Activated T-cell treated with anti-CD3 and anti-CD28 coated beads for 48 hours (primary cell): ENCODE data around the gene NCSTN.

Experiments used
- DNase-seq: peaks from one replicate; pipeline ENCODE4 v3.0.0-alpha.2; 2020; ENCODE audit warnings: low read depth

The NCSTN gene

DNA sequence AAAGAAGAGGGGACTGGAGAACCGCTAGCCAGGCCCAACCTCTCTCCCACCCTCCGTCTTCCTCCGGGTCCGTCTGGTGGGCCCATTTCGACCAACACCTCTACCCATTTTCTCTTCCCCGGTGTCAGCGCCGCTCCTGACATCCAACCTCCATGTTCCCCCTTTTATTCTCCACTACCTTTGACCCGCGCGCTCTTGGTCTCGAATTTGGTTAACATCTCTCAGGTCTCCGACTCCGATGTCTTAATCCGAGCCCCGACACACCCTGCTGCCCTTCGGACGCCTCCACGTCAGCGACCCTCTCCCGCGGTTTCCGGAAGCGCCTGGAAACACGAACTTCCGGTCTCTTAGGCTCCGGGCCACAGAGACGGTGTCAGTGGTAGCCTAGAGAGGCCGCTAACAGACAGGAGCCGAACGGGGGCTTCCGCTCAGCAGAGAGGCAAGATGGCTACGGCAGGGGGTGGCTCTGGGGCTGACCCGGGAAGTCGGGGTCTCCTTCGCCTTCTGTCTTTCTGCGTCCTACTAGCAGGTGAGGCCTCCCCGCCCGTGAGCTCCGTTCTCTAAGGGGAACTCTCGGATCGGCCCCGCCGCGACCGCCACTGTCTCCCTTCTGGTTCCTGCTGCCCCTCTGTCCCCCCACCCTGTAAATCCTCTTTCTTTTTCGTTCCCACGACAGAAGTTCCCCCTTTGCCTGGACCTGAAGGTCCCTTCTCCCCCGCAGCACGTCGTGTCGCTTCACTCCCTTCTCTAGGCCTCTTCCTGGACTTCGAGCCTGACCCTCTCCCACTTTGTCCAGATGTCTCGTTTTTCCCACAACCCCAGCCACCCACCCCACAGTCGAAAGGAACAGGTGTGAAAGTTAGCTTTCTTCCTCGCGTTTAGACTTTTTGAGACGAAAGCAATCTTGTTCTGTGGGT, at the start of gene NCSTN, which contains the start of gene COPA:
Gene NCSTN (plus strand): TSS at position 431 of the 917 bp plus-strand sequence. CDS start 14 bp downstream, at position 445.
Gene COPA (minus strand): TSS at position 298 of the 917 bp plus-strand sequence. CDS start 80 bp downstream, at position 218.
- DNase-seq: peak; percentile 85

- no peak for DNase-seq
These were observed 47.1 kb upstream of the NCSTN start for GRCh38 chr1:160296036-160296435.

GRCh38 chr1:160300173-160300572, 43.0 kb upstream of the NCSTN start:
- DNase-seq: no peak

DNA sequence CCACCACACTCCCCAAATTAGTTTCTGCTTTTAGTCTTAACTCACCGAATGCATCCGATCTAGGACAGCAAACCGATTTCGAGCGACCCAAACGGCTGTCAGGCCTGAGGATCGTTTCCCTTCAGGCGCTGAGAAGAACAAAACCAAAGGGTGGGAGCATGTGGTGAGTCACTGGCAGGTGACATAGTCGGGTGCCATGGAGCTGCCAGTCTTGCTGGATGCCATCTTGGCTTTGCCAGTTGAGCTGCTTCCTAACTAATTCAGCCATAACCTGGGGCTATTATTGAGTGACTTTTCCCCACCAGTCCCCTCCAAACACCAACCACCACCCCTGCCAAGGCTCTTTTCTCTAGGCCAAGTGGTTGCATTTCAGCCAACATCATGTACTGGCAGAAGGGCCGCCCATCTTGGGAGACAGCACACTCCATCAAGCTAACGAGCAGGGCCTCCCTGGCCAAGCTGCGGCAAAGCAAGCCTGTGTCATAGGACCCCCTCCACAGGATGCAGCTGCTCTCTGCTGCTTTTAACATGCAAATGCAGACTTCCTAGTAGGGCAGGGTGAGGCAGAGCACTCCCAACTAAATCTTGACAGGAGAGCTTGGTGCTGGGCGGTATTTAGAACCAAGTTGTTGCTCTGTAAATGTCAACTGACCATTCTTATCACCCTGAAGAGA, 35.9 kb upstream of the NCSTN start:
- DNase-seq: no peak

DNA sequence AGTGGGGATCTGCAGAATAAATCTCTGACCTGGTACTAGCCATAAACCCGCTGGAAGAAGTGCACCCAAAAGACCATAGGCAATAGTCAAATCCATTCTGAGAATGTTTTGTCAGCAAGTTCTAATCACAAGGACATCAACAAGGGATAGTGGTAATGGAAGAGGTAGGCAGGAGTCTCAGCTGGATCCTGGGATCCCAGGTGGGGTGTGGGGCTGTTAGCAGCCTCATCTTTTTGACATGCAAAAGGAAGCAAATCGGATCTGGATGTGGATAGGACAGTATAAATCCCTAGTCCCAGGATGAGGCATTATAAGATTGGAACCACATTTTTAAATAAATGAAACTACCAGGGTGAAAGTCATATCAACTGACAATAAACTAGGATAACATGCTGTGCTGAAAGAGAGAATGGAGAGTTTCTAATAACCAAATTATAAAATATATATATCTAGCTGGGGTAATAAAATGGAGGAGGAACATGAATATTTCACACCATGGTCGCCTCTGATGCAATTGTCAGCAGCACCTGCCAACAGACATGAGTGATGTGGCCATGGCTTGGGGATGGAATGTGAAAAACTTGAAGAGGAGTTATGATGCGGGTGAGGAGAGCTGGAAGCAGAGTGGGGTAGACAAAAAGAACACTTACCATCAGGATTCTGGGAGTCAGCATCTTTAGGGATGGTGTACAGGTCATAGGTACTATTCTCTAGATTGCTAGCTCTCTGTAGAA, 34.6 kb upstream of the NCSTN start:
- DNase-seq: no peak

DNA sequence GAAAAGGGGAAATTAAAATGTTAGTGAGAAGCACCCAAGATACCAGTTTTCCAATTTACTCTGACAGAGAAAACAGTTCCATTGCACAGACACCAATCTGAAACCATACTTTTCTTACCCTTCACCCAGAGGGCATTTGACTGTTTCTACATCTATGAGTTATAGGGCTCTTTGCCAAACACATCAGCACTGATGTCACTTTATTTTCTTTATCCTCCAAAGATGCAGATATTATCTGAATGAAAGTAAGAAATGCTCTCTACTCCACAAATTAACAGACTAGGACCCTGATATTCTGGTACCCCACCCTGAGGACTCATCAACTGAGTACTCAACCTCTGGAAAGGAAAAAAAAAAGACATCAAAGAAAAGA, 34.0 kb upstream of the NCSTN start:
- no peak for DNase-seq

DNA sequence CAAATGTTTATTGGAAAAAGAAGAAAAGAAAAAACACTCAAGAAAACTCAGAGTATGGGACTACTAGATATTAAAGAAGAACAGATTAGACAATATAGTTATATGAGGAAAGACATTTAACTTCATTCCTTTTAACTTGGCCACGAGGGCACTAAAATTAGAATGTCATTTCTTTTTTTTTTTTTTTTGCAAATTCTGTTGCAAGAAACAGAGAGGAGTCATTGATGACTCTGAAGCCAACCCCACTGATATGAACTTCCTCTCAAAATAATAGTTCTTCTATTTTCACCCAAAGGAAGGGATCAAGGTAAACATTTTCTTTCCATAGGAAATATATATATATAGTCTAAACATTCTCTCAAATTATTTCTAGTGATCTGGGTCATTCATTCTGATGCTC, 33.6 kb upstream of the NCSTN start:
- DNase-seq: no peak

GRCh38 chr1:160315359-160315758, 27.8 kb upstream of the NCSTN start:
- DNase-seq: no peak

- no peak for DNase-seq
These were observed 20.4 kb upstream of the NCSTN start for GRCh38 chr1:160322831-160323230.

DNA sequence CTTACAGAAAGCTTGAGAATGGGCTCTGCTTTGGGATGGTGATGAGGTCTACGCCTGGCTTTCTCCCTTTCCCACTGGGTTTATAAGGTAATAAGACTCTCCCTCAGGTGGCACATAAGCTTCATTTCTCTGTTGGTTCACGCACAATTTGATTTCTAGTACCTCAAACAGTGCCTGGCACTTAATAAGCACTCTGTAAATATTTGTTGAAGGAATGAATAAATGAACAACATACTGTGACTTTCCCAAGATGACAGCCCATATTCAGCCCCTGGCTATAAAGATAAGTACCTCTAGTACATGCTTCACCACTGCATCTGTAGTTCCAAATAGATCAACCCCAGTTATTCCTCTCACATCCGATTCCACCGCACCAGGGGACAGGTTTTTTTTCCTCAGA, 17.9 kb upstream of the NCSTN start:
- DNase-seq: no peak

GRCh38 chr1:160326418-160326817, 16.8 kb upstream of the NCSTN start:
- no peak for DNase-seq

GRCh38 chr1:160328184-160328583, 15.0 kb upstream of the NCSTN start:
- DNase-seq: no peak

DNA sequence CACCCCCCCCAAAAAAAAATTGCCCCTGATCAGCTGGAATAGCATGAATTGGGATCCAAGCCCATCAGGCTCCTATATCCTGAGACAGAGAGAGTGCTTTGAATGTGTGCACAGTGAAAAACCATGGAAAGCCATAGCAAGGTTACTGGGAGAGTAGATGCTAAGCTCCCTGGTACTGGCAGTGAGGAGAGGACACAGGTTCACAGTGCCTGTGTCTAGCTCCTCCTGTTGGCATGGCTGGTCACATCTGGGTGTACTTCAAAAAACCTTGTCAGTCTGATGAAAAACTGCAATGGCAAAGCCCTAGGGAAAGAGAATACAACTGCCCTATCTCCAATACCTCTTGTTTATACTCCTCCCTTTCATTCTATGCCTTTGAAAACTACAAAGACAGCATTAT, 13.1 kb upstream of the NCSTN start:
- no peak for DNase-seq

DNA sequence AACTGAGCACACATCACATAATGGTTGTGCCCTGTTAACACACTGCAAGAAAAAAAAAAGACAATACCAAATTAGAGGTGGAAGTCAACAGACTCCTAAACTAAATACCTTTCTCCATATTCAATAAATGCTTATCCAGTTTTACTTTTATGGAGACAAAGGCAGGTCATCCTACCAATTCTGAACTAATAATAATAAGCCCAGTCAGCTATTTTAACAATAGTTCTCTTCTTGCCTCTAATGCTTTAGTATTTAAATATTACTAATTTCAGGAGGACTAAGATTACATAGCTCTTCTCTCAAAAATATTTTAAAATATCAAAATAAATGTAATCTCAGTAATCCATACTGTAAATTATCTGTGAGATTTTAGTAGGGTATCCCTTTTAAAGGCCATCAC, 10.7 kb upstream of the NCSTN start:
- no peak for DNase-seq

GRCh38 chr1:160338580-160338979, 4.6 kb upstream of the NCSTN start:
- no peak for DNase-seq

DNA sequence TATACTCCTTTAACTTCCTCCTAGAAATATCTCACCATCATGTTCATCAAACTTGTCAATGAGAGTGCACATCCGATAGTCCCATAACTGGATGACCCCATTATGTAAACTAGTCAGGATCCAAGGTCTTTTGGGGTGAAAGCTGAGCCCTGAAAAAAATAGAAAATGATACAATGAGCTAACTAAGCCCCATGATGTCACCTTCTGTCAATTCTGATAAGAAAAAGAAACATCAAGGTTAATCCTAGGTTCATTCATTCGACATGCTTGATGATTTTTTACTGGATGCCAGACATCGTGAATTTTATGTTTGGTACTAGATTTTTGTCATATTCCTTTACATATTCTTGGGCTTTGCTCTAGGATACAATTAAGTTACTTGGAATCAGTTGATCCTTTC, 3.0 kb upstream of the NCSTN start:
- no peak for DNase-seq

GRCh38 chr1:160340866-160341265, 2.3 kb upstream of the NCSTN start:
- no peak for DNase-seq

- no peak for DNase-seq
These were observed 657 bp upstream of the NCSTN start for GRCh38 chr1:160342526-160342925.

GRCh38 chr1:160344241-160344640, 1.1 kb downstream of the NCSTN start:
- DNase-seq: no peak

- no peak for DNase-seq
These were observed 1.8 kb downstream of the NCSTN start for GRCh38 chr1:160344936-160345335.

DNA sequence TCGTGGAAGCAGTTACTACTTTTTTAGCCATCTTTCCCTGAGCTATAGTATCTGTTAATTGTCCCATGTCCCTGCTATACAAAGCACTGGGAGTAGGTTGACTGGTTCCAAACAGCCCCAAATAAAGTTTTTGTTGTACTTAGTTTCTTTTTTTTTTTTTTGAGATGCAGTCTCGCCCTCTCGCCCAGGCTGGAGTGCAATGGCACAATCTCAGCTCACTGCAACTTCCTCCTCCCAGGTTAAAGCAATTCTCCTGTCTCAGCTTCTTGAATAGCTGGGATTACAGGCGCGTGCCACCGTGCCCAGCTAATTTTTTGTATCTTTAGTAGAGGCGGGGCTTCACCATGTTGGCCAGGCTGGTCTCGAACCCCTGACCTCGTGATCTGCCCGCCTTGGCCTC, 3.3 kb downstream of the NCSTN start:
- no peak for DNase-seq

DNA sequence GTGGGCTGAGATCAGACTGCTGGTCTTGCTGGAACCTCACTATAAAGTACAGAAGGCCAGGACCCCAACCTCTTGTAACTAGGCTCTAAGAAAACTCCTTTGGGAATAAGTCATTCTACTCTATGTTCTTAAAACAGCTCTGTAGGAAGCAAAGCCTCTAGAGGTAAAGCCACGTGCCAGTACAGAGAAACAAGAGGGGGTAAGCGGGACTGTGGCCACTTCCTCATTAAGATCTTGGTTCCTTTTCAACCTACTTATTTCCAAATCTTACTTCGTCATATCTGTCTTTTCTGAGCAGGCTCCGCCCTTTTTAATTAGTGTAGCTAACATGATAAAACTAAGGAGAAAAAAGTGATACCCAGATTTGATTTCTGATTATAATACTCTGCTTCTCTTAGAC, 3.8 kb downstream of the NCSTN start:
- no peak for DNase-seq

DNA sequence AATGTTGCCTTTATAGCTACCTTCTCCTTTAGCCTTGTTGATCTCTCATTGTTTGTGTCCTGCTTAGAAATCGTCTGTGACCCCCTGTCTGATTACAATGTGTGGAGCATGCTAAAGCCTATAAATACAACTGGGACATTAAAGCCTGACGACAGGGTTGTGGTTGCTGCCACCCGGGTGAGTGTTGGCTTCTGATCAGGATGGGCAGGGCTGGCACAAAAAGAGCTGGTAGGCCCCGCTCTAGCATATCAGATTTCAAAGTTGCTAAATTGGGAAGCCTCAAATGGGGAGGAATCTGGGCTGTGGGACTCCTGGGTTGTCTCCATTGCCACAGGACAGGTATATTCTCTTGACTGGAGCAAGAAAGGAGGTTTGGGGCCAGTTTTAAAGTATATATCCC, 8.4 kb downstream of the NCSTN start:
- no peak for DNase-seq
